Measurements from ENCODE around the gene UAP1L1. TPM values are rescaled to one million over a fixed set of nuclear protein-coding genes. Genes with fewer than 3 reads are reported as not detected.

Gene UAP1L1
- total RNA-seq, 4 donors from 2014 or later, result 8.1 to 20.7 (median 12.3) TPM

DNA sequence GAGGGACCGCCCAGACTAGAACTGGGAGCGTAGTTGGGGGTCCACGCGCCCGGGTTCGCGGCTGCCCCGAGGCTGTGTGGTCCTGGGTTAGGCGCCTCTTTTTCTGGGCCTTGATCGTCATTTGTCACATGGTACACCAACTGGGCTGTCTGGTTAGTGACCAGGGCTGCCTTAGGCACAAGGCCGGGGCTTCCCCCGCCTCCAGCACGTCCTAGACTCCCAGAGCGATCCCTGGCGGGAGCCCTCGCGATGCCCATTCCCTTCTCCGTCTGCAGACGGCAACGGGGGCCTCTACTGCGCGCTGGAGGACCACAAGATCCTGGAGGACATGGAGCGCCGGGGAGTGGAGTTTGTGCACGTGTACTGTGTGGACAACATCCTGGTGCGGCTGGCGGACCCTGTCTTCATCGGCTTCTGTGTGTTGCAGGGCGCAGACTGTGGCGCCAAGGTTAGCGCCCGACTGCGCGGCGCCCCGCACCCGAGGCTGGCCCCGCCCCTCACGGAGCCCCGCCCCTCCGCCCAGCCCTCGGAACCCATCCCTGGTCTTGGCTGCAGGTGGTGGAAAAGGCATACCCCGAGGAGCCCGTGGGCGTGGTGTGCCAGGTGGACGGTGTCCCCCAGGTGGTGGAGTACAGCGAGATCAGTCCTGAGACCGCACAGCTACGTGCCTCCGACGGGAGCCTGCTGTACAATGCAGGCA, 1.5 kb downstream of the UAP1L1 start:
- H3K27me3 ChIP-seq, result peaks cover 0 to 4% of the 10 kb centered on the region in 2 donors
- H3K27ac ChIP-seq, result peak overlapping the region in 2 of 4 donors; percentile 81 to 89
- H3K4me3 ChIP-seq, result peak overlapping the region in 2 of 4 donors; percentile 48 to 82
- no peak for DNase-seq (ENCODE audit: low spot score in 2 of 2)
- 40 to 59% methylated on average over 37 to 43 of the region's 51 CpGs for WGBS, 2 donors
- peaks cover 0 to 25% (median 13%) of the 10 kb centered on the region in 4 donors for H3K4me1 ChIP-seq
- no peaks in the 10 kb centered on the region for H3K9me3 ChIP-seq
- peaks cover 0 to 56% (median 24%) of the 10 kb centered on the region in 3 donors for H3K36me3 ChIP-seq
- no peak for TF ChIP-seq EP300 (IDR thresholded peaks at IDR 0.05)
- no peak for TF ChIP-seq POLR2A (IDR thresholded peaks at IDR 0.05)
- TF ChIP-seq, protein P1, sequence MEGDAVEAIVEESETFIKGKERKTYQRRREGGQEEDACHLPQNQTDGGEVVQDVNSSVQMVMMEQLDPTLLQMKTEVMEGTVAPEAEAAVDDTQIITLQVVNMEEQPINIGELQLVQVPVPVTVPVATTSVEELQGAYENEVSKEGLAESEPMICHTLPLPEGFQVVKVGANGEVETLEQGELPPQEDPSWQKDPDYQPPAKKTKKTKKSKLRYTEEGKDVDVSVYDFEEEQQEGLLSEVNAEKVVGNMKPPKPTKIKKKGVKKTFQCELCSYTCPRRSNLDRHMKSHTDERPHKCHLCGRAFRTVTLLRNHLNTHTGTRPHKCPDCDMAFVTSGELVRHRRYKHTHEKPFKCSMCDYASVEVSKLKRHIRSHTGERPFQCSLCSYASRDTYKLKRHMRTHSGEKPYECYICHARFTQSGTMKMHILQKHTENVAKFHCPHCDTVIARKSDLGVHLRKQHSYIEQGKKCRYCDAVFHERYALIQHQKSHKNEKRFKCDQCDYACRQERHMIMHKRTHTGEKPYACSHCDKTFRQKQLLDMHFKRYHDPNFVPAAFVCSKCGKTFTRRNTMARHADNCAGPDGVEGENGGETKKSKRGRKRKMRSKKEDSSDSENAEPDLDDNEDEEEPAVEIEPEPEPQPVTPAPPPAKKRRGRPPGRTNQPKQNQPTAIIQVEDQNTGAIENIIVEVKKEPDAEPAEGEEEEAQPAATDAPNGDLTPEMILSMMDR (IDR thresholded peaks at IDR 0.05), result no peak

DNA sequence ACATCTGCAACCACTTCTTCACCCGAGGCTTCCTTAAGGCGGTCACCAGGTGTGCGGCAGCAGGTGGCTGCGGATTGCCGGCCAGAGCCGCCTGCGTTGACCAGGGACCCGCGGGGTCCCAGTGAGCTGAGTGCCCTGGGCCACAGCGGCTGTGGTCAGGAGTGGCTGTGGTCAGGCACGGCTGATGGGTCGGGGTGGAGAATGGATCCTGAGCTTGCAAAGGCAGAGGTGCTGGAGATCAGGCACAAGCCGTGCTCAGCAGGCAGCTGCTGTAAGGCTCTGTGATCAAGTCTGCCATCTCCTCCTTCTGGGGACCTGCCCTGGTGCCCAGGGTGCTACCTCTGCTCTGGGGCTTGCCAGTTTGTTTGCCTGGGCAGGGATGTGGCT, 2.1 kb downstream of the UAP1L1 start:
- Histone ChIP-seq H3K36me3 (peaks cover 0 to 56% (median 24%) of the 10 kb centered on the region in 3 donors), H3K4me3 (no peak overlapping the region), H3K27ac (no peak overlapping the region), H3K9me3 (no peaks in the 10 kb centered on the region), H3K27me3 (peaks cover 0 to 4% of the 10 kb centered on the region in 2 donors), H3K4me1 (peaks cover 0 to 25% (median 13%) of the 10 kb centered on the region in 4 donors)
- no peak for TF ChIP-seq POLR2A (IDR thresholded peaks at IDR 0.05)
- TF ChIP-seq EP300 (IDR thresholded peaks at IDR 0.05), result no peak
- TF ChIP-seq, protein P1 (IDR thresholded peaks at IDR 0.05), result no peak
- 68 to 73% methylated on average over 11 to 12 of the region's 13 CpGs for WGBS, 2 donors
- DNase-seq (ENCODE audit: low spot score in 2 of 2), result no peak

- Histone ChIP-seq H3K27me3 (peaks cover 0 to 4% of the 10 kb centered on the region in 2 donors), H3K4me1 (peaks cover 0 to 33% (median 18%) of the 10 kb centered on the region in 4 donors), H3K36me3 (peaks cover 0 to 56% (median 24%) of the 10 kb centered on the region in 3 donors), H3K9me3 (no peaks in the 10 kb centered on the region), H3K27ac (no peak overlapping the region), H3K4me3 (no peak overlapping the region)
- TF ChIP-seq POLR2A (IDR thresholded peaks at IDR 0.05) (no peak), EP300 (IDR thresholded peaks at IDR 0.05) (no peak)
- TF ChIP-seq, protein P1 (IDR thresholded peaks at IDR 0.05), result no peak
- no peak for DNase-seq (ENCODE audit: low spot score in 2 of 2)
- 87 to 88% methylated on average over 19 to 20 of the region's 24 CpGs for WGBS, 2 donors
Measured at GRCh38 chr9:137080260-137081122, 3.2 kb downstream of the UAP1L1 start.

GRCh38 chr9:137082222-137082924, 5.1 kb downstream of the UAP1L1 start:
- Histone ChIP-seq H3K9me3 (no peaks in the 10 kb centered on the region), H3K27me3 (peaks cover 0 to 4% of the 10 kb centered on the region in 2 donors), H3K4me1 (peaks cover 0 to 38% (median 26%) of the 10 kb centered on the region in 4 donors), H3K36me3 (peaks cover 0 to 56% (median 24%) of the 10 kb centered on the region in 3 donors), H3K4me3 (no peak overlapping the region), H3K27ac (peak overlapping the region in 1 of 4 donors; percentile 50)
- DNase-seq (ENCODE audit: low spot score in 2 of 2), result no peak
- 84 to 94% methylated on average over 9 to 13 of the region's 16 CpGs for WGBS, 2 donors
- TF ChIP-seq, protein P1 (IDR thresholded peaks at IDR 0.05), result no peak
- no peak for TF ChIP-seq POLR2A (IDR thresholded peaks at IDR 0.05)
- TF ChIP-seq EP300 (IDR thresholded peaks at IDR 0.05), result no peak

Data from tibial nerve (tissue), 4 donors.